Spleen (tissue), 7 donors: Measurements from ENCODE around the gene HEATR3.

ENCODE experiments used
- POLR2AphosphoS5 ChIP-seq, 3 donors: sonication (generic); formaldehyde crosslinking; IDR thresholded peaks; one replicate each; pipeline ENCODE4 v1.5.1; 2017; ENCODE audit warnings: antibody characterized with exemption in 3 of 3
- TF ChIP-seq, protein P1 (sequence below), 11 experiments: fragments of 200-600 bp in 7 of 11; fragments of 450-650 bp in 4 of 11; sonication (generic) in 4 of 11; IDR thresholded peaks in 8 of 11; conservative IDR thresholded peaks in 3 of 11; 1 replicate in 7 of 11; 2 replicates in 4 of 11; pipeline versions ENCODE4 v1.4.0 to v1.8.0; 2016 to 2021; ENCODE audit warnings: antibody characterized with exemption in 11 of 11, inconsistent platforms in 4 of 11, mild to moderate bottlenecking in 1 of 11
- donor health status: DM: no; HTN: no; CAD: no; lungs with moderate emphysema.
- donor health status: DM: no; HTN: no; CAD: no.
- donor health status: DM: no; HTN: no; CAD: no.

DNA sequence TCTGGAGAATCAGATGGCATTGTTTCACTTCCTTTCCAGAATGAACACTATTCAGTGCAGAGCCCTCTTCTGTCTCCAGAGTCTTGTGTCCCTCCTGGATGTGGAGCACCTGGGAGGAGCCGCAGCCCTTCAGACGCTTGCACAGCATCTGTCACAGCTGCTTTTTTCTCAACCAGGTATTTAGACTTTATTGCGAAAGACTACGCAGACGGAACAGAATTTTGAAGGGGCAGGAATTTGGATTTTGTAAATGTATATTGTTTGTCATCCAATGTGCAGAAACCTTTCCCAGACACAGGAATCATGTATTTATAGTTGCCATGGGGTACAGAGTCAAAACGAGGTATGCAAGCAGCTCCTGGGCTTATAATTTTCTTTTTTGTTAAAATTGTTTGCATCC, 20.4 kb downstream of the HEATR3 start:
- TF ChIP-seq, protein P1, sequence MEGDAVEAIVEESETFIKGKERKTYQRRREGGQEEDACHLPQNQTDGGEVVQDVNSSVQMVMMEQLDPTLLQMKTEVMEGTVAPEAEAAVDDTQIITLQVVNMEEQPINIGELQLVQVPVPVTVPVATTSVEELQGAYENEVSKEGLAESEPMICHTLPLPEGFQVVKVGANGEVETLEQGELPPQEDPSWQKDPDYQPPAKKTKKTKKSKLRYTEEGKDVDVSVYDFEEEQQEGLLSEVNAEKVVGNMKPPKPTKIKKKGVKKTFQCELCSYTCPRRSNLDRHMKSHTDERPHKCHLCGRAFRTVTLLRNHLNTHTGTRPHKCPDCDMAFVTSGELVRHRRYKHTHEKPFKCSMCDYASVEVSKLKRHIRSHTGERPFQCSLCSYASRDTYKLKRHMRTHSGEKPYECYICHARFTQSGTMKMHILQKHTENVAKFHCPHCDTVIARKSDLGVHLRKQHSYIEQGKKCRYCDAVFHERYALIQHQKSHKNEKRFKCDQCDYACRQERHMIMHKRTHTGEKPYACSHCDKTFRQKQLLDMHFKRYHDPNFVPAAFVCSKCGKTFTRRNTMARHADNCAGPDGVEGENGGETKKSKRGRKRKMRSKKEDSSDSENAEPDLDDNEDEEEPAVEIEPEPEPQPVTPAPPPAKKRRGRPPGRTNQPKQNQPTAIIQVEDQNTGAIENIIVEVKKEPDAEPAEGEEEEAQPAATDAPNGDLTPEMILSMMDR (IDR thresholded peaks at IDR 0.05 in 8 of 11, conservative IDR thresholded peaks at IDR 0.05 in 3 of 11): no peak
- TF ChIP-seq POLR2AphosphoS5 (IDR thresholded peaks at IDR 0.05): no peak
